ENCODE results near the gene MGLL. TPM values are rescaled to one million over a fixed set of nuclear protein-coding genes. Genes with fewer than 3 reads are reported as not detected.

The MGLL gene
- polyA plus RNA-seq, 2 donors, result 78.0 to 99.1 TPM

GRCh38 chr3:127744875-127745274 lies 77.4 kb downstream of the MGLL start:
- Histone ChIP-seq H3K27me3 (ENCODE audit: control insufficient read depth in 1 of 2, insufficient read depth in 2 of 2, low read length in 2 of 2) (no peaks in the 10 kb centered on the region), H3K9me3 (ENCODE audit: control insufficient read depth in 2 of 2, insufficient read depth in 1 of 2, low read depth in 1 of 2, low read length in 1 of 2) (no peaks in the 10 kb centered on the region), H3K4me1 (ENCODE audit: control insufficient read depth in 2 of 2, insufficient read depth in 2 of 2, low read length in 1 of 2) (peaks cover 5 to 12% of the 10 kb centered on the region in 2 donors), H3K27ac (ENCODE audit: low read depth in 2 of 2, low read length in 1 of 2) (no peak overlapping the region), H3K36me3 (ENCODE audit: control insufficient read depth in 2 of 2, insufficient read depth in 2 of 2, low read length in 1 of 2) (no peaks in the 10 kb centered on the region), H3K4me3 (ENCODE audit: low read depth in 1 of 2, low read length in 2 of 2) (no peak overlapping the region)
- 72 to 89% methylated on average over 8 of the region's 8 CpGs for WGBS, 2 donors

- Histone ChIP-seq H3K4me3 (ENCODE audit: low read depth in 1 of 2, low read length in 2 of 2) (no peak overlapping the region), H3K4me1 (ENCODE audit: control insufficient read depth in 2 of 2, insufficient read depth in 2 of 2, low read length in 1 of 2) (peaks cover 5 to 12% of the 10 kb centered on the region in 2 donors), H3K36me3 (ENCODE audit: control insufficient read depth in 2 of 2, insufficient read depth in 2 of 2, low read length in 1 of 2) (no peaks in the 10 kb centered on the region), H3K9me3 (ENCODE audit: control insufficient read depth in 2 of 2, insufficient read depth in 1 of 2, low read depth in 1 of 2, low read length in 1 of 2) (no peaks in the 10 kb centered on the region), H3K27ac (ENCODE audit: low read depth in 2 of 2, low read length in 1 of 2) (no peak overlapping the region), H3K27me3 (ENCODE audit: control insufficient read depth in 1 of 2, insufficient read depth in 2 of 2, low read length in 2 of 2) (no peaks in the 10 kb centered on the region)
- WGBS, 2 donors, result 59 to 68% methylated on average over 11 of the region's 11 CpGs
These were observed 78.0 kb downstream of the MGLL start for GRCh38 chr3:127744253-127744815.

- no peaks in the 10 kb centered on the region for H3K36me3 ChIP-seq (ENCODE audit: control insufficient read depth in 2 of 2, insufficient read depth in 2 of 2, low read length in 1 of 2)
- no peaks in the 10 kb centered on the region for H3K9me3 ChIP-seq (ENCODE audit: control insufficient read depth in 2 of 2, insufficient read depth in 1 of 2, low read depth in 1 of 2, low read length in 1 of 2)
- H3K4me1 ChIP-seq (ENCODE audit: control insufficient read depth in 2 of 2, insufficient read depth in 2 of 2, low read length in 1 of 2), result peaks cover 5 to 11% of the 10 kb centered on the region in 2 donors
- no peaks in the 10 kb centered on the region for H3K27me3 ChIP-seq (ENCODE audit: control insufficient read depth in 1 of 2, insufficient read depth in 2 of 2, low read length in 2 of 2)
- no peak overlapping the region for H3K27ac ChIP-seq (ENCODE audit: low read depth in 2 of 2, low read length in 1 of 2)
- H3K4me3 ChIP-seq (ENCODE audit: low read depth in 1 of 2, low read length in 2 of 2), result no peak overlapping the region
- WGBS, 2 donors, result 74 to 77% methylated on average over 15 of the region's 15 CpGs
These were observed 78.7 kb downstream of the MGLL start for GRCh38 chr3:127743351-127744252.

- peaks cover 5 to 10% of the 10 kb centered on the region in 2 donors for H3K4me1 ChIP-seq (ENCODE audit: control insufficient read depth in 2 of 2, insufficient read depth in 2 of 2, low read length in 1 of 2)
- H3K4me3 ChIP-seq (ENCODE audit: low read depth in 1 of 2, low read length in 2 of 2), result no peak overlapping the region
- H3K9me3 ChIP-seq (ENCODE audit: control insufficient read depth in 2 of 2, insufficient read depth in 1 of 2, low read depth in 1 of 2, low read length in 1 of 2), result no peaks in the 10 kb centered on the region
- H3K36me3 ChIP-seq (ENCODE audit: control insufficient read depth in 2 of 2, insufficient read depth in 2 of 2, low read length in 1 of 2), result no peaks in the 10 kb centered on the region
- no peak overlapping the region for H3K27ac ChIP-seq (ENCODE audit: low read depth in 2 of 2, low read length in 1 of 2)
- H3K27me3 ChIP-seq (ENCODE audit: control insufficient read depth in 1 of 2, insufficient read depth in 2 of 2, low read length in 2 of 2), result no peaks in the 10 kb centered on the region
- WGBS, 2 donors, result 91 to 94% methylated on average over 9 of the region's 9 CpGs
These were observed 79.7 kb downstream of the MGLL start for GRCh38 chr3:127742580-127742979.

- 89 to 100% methylated on average over 1 of the region's 1 CpG for WGBS, 2 donors
- no peaks in the 10 kb centered on the region for H3K36me3 ChIP-seq (ENCODE audit: control insufficient read depth in 2 of 2, insufficient read depth in 2 of 2, low read length in 1 of 2)
- no peaks in the 10 kb centered on the region for H3K9me3 ChIP-seq (ENCODE audit: control insufficient read depth in 2 of 2, insufficient read depth in 1 of 2, low read depth in 1 of 2, low read length in 1 of 2)
- H3K4me1 ChIP-seq (ENCODE audit: control insufficient read depth in 2 of 2, insufficient read depth in 2 of 2, low read length in 1 of 2), result peaks cover 5 to 6% of the 10 kb centered on the region in 2 donors
- H3K4me3 ChIP-seq (ENCODE audit: low read depth in 1 of 2, low read length in 2 of 2), result no peak overlapping the region
- no peaks in the 10 kb centered on the region for H3K27me3 ChIP-seq (ENCODE audit: control insufficient read depth in 1 of 2, insufficient read depth in 2 of 2, low read length in 2 of 2)
- no peak overlapping the region for H3K27ac ChIP-seq (ENCODE audit: low read depth in 2 of 2, low read length in 1 of 2)
These were observed 80.6 kb downstream of the MGLL start for GRCh38 chr3:127741690-127742089.

GRCh38 chr3:127741246-127741645 lies 81.1 kb downstream of the MGLL start:
- Histone ChIP-seq H3K4me1 (ENCODE audit: control insufficient read depth in 2 of 2, insufficient read depth in 2 of 2, low read length in 1 of 2) (peaks cover 5% of the 10 kb centered on the region in 2 donors), H3K4me3 (ENCODE audit: low read depth in 1 of 2, low read length in 2 of 2) (no peak overlapping the region), H3K9me3 (ENCODE audit: control insufficient read depth in 2 of 2, insufficient read depth in 1 of 2, low read depth in 1 of 2, low read length in 1 of 2) (no peaks in the 10 kb centered on the region), H3K27ac (ENCODE audit: low read depth in 2 of 2, low read length in 1 of 2) (no peak overlapping the region), H3K27me3 (ENCODE audit: control insufficient read depth in 1 of 2, insufficient read depth in 2 of 2, low read length in 2 of 2) (no peaks in the 10 kb centered on the region), H3K36me3 (ENCODE audit: control insufficient read depth in 2 of 2, insufficient read depth in 2 of 2, low read length in 1 of 2) (no peaks in the 10 kb centered on the region)
- 94 to 95% methylated on average over 8 of the region's 8 CpGs for WGBS, 2 donors

GRCh38 chr3:127740136-127740915 lies 82.0 kb downstream of the MGLL start:
- H3K36me3 ChIP-seq (ENCODE audit: control insufficient read depth in 2 of 2, insufficient read depth in 2 of 2, low read length in 1 of 2), result no peaks in the 10 kb centered on the region
- no peak overlapping the region for H3K27ac ChIP-seq (ENCODE audit: low read depth in 2 of 2, low read length in 1 of 2)
- H3K9me3 ChIP-seq (ENCODE audit: control insufficient read depth in 2 of 2, insufficient read depth in 1 of 2, low read depth in 1 of 2, low read length in 1 of 2), result no peaks in the 10 kb centered on the region
- WGBS, 2 donors, result 86 to 90% methylated on average over 20 of the region's 20 CpGs
- H3K4me1 ChIP-seq (ENCODE audit: control insufficient read depth in 2 of 2, insufficient read depth in 2 of 2, low read length in 1 of 2), result peaks cover 3 to 5% of the 10 kb centered on the region in 2 donors
- H3K27me3 ChIP-seq (ENCODE audit: control insufficient read depth in 1 of 2, insufficient read depth in 2 of 2, low read length in 2 of 2), result no peaks in the 10 kb centered on the region
- no peak overlapping the region for H3K4me3 ChIP-seq (ENCODE audit: low read depth in 1 of 2, low read length in 2 of 2)

- H3K27ac ChIP-seq (ENCODE audit: low read depth in 2 of 2, low read length in 1 of 2), result no peak overlapping the region
- H3K9me3 ChIP-seq (ENCODE audit: control insufficient read depth in 2 of 2, insufficient read depth in 1 of 2, low read depth in 1 of 2, low read length in 1 of 2), result no peaks in the 10 kb centered on the region
- no peaks in the 10 kb centered on the region for H3K27me3 ChIP-seq (ENCODE audit: control insufficient read depth in 1 of 2, insufficient read depth in 2 of 2, low read length in 2 of 2)
- H3K36me3 ChIP-seq (ENCODE audit: control insufficient read depth in 2 of 2, insufficient read depth in 2 of 2, low read length in 1 of 2), result no peaks in the 10 kb centered on the region
- WGBS, 2 donors, result 80 to 83% methylated on average over 12 of the region's 12 CpGs
- H3K4me1 ChIP-seq (ENCODE audit: control insufficient read depth in 2 of 2, insufficient read depth in 2 of 2, low read length in 1 of 2), result peaks cover 3 to 5% of the 10 kb centered on the region in 2 donors
- H3K4me3 ChIP-seq (ENCODE audit: low read depth in 1 of 2, low read length in 2 of 2), result no peak overlapping the region
These were observed 82.8 kb downstream of the MGLL start for GRCh38 chr3:127739347-127740135.

Measured in esophagus (tissue), 2 donors.